GM19238 (cell line): ENCODE data around the gene BGN.

Source experiments
- DNase-seq: peaks from one replicate; pipeline ENCODE4 v3.0.0; 2011; ENCODE audit warnings: low spot score; ENCODE audit not compliant: insufficient read length

BGN gene

GRCh38 chrX:153494541-153495361 is at the start of gene BGN:
TSS of gene BGN (plus strand) at chrX:153494980. CDS start at chrX:153504632, 9,652 bp downstream.
- no peak for DNase-seq

GRCh38 chrX:153445106-153445855 is 49.5 kb upstream of the BGN start:
- no peak for DNase-seq

GRCh38 chrX:153445856-153446635 is 48.7 kb upstream of the BGN start, which contains the start of gene TREX2:
TSS of gene TREX2 (minus strand) at chrX:153446056. CDS start at chrX:153445430, 626 bp downstream.
- no peak for DNase-seq

GRCh38 chrX:153446636-153446936 is 48.2 kb upstream of the BGN start:
- no peak for DNase-seq

- DNase-seq: no peak
Measured at GRCh38 chrX:153446950-153447580, 47.7 kb upstream of the BGN start.

- no peak for DNase-seq
Measured at GRCh38 chrX:153447581-153447960, 47.2 kb upstream of the BGN start.

- no peak for DNase-seq
Measured at GRCh38 chrX:153448556-153449367, 46.0 kb upstream of the BGN start.

- DNase-seq: no peak
Measured at GRCh38 chrX:153449368-153450113, 45.2 kb upstream of the BGN start.

- DNase-seq: no peak
Measured at GRCh38 chrX:153450114-153450948, 44.4 kb upstream of the BGN start.

GRCh38 chrX:153450949-153451277 is 43.9 kb upstream of the BGN start:
- no peak for DNase-seq

GRCh38 chrX:153454901-153455550 is 39.8 kb upstream of the BGN start:
- no peak for DNase-seq

GRCh38 chrX:153455571-153455970 is 39.2 kb upstream of the BGN start:
- no peak for DNase-seq

GRCh38 chrX:153456161-153456560 is 38.6 kb upstream of the BGN start:
- DNase-seq: no peak

- no peak for DNase-seq
Measured at GRCh38 chrX:153456704-153457103, 38.1 kb upstream of the BGN start.

- DNase-seq: no peak
Measured at GRCh38 chrX:153457136-153457825, 37.5 kb upstream of the BGN start.

GRCh38 chrX:153457827-153458466 is 36.8 kb upstream of the BGN start:
- no peak for DNase-seq

GRCh38 chrX:153458476-153458875 is 36.3 kb upstream of the BGN start:
- no peak for DNase-seq

- no peak for DNase-seq
Measured at GRCh38 chrX:153459986-153460385, 34.8 kb upstream of the BGN start.
